GM18508 (cell line): ENCODE measurements around the gene ECI1.

ENCODE experiments used
- ATAC-seq: cut with Tn5 transposase; IDR thresholded peaks from one replicate; pipeline ENCODE4 v1.9.1; 2021; ENCODE audit warnings: moderate number of reproducible peaks; ENCODE audit not compliant: insufficient read depth, unreplicated experiment

Gene ECI1, protein sequence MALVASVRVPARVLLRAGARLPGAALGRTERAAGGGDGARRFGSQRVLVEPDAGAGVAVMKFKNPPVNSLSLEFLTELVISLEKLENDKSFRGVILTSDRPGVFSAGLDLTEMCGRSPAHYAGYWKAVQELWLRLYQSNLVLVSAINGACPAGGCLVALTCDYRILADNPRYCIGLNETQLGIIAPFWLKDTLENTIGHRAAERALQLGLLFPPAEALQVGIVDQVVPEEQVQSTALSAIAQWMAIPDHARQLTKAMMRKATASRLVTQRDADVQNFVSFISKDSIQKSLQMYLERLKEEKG

DNA sequence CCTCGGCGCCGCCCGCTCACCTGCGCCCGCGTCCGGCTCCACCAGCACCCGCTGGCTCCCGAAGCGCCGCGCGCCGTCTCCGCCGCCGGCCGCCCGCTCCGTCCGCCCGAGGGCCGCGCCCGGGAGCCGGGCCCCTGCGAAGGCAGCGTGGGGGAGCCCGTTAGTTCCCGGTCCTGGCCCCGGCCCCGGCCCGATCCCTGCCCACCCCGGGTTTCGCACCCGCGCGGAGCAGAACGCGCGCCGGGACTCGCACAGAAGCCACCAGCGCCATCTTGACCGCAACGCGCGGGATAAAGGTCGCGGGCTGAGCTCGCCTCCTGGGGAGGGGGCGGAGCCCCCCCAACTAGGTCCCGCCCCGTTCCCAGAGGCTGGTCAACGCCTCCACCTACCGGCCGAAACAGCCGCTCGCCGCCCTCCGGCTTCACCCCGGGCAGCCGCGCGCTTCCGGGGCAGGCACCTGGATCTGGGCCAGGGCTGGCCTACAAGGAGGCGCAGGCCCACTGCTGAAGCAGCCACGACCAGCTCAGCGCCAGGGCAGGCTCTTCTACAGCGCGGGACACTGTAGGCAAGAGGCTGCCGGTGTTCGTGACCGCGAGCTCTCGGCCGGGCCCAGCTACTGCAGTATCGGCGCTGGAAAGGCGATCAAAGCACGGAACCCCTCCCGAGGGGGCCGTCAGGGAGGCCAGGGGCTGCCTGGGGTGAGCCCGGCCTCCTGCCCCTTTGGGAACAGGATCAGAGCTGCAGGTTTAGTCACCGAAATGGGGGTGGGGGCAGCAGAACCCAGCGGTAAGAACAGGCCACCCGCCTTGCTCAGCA, at the start of gene ECI1:
Gene ECI1, minus strand, starts transcription at position 292 of the 816 bp plus-strand sequence. Its CDS starts 21 bp downstream, at position 271.
- ATAC-seq: peak; percentile 43

GRCh38 chr16:2299915-2300192, 48.5 kb upstream of the ECI1 start:
- ATAC-seq: no peak

DNA sequence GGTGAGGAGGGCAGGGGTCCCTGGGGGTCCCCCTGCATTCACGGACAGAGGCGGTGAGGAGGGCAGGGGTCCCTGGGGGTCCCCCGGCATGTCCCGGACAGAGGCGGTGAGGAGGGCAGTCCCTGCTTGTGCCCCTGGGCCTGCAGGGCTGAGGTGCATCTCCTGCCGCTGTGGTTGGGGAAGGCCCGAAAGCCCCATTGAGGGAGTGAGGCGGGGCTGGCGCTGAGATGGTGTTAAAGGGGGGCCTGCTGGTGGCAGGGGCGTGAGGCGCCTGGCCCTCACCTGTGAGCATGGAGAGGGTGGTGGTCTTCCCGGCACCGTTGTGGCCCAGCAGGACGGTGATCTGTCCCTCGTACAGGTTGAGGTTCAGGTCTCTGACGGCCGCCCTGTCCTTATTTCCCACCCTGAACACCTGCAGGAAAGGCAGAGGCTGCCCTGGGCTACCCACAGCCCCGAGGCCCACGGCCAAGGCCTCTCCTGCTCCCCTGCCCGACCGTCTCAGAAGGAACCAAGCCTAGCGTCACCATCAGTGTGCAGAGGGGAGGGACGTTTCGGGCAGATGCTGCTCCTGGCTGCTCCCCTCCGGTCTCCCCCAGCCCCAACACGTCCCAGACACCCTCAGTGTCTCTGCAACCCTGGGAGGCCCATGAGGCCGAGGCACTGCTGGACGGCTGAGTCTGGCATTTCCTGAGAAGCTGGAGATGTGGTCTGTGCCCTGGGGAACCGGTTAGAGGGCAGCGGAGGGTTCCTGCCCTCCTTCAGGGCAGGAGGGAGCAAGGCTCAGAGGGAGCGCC, 47.9 kb upstream of the ECI1 start:
- no peak for ATAC-seq

DNA sequence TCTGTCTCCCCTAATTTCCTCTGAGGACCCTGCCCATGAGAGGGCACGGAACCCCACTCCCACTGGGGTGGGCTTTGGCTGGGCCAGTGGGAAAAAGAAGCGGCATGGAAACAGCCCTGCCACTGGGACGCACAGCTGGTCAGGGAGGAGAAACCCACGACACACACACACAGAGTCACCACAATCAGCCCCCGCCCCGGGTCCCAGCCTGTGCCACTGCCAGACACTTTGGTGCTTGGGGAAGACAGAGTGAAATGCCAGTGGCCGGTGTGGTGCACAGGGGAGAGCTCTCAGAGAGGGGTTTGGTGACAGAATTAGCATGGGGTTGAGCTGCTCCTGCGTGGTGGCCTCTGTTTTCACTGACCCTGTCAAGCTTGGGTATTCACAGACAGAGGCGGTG, 47.2 kb upstream of the ECI1 start:
- ATAC-seq: no peak

- ATAC-seq: no peak
Measured at GRCh38 chr16:2297506-2297860, 46.1 kb upstream of the ECI1 start.

DNA sequence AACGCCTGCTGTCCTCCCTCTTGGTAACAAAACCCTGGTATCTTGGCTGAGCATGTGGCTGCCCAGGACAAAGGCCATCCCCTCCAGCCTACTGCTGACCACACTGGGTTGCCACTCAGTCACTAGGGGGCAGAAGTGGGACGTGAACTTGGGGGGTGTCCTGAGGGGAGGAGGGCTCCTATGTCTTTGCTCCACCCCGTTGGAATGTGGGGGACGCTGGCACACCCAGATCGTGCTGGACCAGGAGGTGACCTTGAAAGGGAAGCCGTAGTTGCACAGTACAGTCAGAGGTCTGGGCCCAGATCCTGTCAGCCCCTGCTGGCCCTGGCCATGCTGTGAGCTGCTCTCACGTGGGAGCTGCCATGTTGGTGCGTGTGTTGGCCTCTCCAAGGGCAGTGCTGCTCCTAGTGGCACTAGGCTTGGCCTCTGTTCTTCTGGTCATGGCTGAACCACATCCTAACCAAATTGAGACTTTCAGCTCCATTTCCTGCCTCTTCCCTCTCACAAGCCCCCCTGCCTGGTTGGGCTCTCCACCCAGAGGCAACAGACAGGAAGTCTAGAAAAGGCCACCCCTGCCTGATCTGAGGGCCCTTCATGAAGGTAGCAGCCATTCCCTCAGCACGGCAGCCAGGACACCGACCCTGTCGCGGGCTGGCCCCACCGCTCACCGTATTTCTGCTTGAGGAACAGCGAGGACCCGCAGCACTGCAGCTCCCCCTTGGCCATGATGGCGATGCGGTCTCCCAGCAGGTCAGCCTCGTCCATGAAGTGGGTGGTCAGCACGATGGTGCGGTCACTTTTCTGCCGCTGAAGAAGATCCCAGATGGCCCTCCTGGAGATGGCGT, 45.5 kb upstream of the ECI1 start:
- no peak for ATAC-seq

GRCh38 chr16:2295056-2295798, 43.8 kb upstream of the ECI1 start:
- ATAC-seq: no peak

- no peak for ATAC-seq
Measured at GRCh38 chr16:2292221-2292620, 40.8 kb upstream of the ECI1 start.

DNA sequence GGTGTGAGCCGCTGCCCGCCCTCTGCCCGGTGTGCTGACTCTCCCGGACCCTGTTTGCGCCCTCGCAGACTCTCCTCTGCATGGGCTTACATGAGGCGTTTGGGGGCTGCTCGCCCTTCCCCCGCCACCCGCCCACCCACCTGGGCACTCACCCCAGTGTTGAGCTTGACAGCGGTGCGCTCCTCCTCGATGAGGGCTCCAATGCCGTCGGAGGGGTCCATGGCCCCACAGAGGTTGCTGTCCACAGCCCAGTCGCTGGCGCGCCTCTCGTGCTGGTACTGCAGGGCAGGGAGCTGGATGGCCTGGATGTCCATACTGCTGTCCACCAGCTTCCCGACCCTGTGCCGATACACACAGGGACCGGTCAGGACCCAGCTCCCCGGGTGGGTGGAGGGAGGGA, 37.9 kb upstream of the ECI1 start:
- ATAC-seq: no peak

- no peak for ATAC-seq
Measured at GRCh38 chr16:2288726-2289125, 37.3 kb upstream of the ECI1 start.

- no peak for ATAC-seq
Measured at GRCh38 chr16:2287916-2288547, 36.6 kb upstream of the ECI1 start.

GRCh38 chr16:2286550-2286949, 35.2 kb upstream of the ECI1 start:
- ATAC-seq: no peak

DNA sequence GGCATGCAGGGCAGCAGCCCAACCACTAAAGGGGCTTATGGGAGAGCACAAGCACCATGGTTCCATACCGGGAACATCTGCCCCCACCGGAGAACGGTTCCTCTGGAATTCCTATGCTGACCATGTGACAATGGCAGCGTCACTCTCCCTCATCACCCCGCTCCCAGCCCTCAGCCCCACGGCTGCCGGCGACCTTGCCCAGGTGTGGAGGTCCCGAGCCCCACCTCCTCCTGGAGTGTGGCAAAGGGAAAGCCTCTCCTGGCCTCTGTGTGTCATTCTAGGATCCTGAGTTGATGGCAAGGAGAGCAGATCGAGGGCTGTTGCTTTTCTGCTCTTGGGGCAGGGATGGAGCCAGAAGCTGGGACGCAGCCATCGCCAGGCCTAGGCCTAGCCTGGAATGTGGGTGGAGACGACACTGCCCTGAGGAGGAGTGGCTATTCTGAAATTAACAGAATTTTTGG, 34.4 kb upstream of the ECI1 start:
- no peak for ATAC-seq

DNA sequence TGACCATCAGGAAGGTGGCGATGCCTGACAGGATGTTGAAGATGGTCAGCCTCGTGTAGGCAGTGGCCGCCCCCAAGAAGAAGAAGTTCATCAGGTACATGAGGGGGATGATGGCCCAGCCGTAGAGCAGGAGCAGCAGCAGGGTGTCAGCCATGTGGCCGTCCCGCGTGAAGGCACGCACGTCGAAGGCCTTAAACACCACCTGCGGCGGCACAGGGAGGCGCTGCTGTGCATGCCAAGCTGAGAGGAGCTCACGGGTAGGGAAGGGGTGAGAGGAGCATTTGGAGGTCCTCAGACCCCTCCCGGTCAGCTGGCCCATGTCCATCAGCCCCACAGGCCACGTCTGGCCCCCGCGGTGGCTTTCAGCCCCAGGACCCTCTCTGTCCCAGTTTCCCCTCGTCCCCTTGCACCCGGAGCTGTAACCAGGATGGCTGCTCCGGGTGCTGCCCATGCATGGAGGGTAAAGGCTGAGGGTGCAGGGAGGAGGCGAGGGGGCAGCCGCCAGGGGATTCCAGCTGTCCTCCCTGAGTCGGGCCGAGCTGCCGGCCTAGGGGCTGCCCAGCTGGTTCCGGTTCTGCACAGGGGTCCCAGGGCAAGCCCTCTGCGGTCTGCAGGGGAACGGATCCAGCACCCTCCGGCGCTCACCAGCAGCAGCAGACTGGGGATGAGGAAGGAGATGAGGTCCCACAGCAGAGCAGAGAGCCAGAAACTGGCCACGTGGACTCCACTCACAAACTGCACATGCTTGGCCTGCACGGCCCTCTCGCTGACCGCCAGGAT, 33.6 kb upstream of the ECI1 start:
- no peak for ATAC-seq

- ATAC-seq: no peak
Measured at GRCh38 chr16:2284001-2284770, 32.8 kb upstream of the ECI1 start.

DNA sequence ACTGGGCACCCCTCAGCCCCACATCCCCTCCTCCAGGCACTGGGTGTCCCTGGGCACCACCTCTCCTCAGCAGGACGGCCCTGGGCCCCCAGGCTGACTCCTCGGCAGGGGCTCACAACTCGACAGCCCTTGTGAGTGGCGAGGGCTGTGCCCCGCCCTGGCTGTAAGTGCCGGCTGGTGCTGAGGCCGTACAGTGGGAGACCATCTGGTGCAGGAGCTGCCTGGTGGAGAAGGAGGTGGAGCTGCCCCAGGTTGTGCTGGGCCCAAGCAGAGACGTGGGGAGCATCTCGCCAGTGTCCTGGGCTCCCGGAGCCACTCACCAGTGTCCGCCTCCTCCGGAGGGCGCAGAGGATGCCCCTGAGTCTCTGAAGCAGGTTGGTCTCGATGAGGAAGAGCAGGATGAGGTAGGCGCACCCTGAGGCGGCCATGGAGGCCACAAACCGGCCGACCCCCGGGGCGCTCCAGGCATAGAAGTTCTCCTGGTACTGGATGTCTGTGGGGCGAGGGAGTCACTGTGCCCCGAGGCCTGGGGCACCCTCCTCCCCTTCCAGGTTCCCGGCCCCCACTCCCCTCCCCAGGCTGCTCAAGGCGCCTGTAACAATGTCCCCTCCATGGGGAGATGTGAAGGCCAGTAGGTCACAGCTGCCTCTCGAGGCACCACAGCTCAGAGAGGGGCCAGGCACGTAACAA, 31.6 kb upstream of the ECI1 start:
- ATAC-seq: no peak

- ATAC-seq: no peak
Measured at GRCh38 chr16:2282262-2282661, 30.9 kb upstream of the ECI1 start.
